Measurements from ENCODE around the gene TTYH2. TPM values are rescaled to one million over a fixed set of nuclear protein-coding genes. Genes with fewer than 3 reads are reported as not detected.

Gene TTYH2
- total RNA-seq, 2 experiments from 2014 or later, result 4.7 to 6.3 TPM

- DNase-seq (no peak), ATAC-seq (no peak)
- no peak overlapping the region for H3K27ac Mint-ChIP-seq
- H3K4me1 Mint-ChIP-seq (ENCODE audit: low read depth), result no peaks in the 10 kb centered on the region
- POLR2A ChIA-PET, result no interaction called here
- H3K4me3 Mint-ChIP-seq, result no peak overlapping the region
- H3K36me3 Mint-ChIP-seq (ENCODE audit: low read depth), result no peaks in the 10 kb centered on the region
- H3K9me3 Mint-ChIP-seq (ENCODE audit: insufficient read depth), result no peaks in the 10 kb centered on the region
- CTCF ChIA-PET, result no interaction called here
- H3K27me3 Mint-ChIP-seq (ENCODE audit: low read depth), result no peaks in the 10 kb centered on the region
These were observed 30.8 kb downstream of the TTYH2 start for GRCh38 chr17:74244128-74244527.

- H3K9me3 Mint-ChIP-seq (ENCODE audit: insufficient read depth), result no peaks in the 10 kb centered on the region
- no peak overlapping the region for H3K4me3 Mint-ChIP-seq
- no peak for DNase-seq
- H3K4me1 Mint-ChIP-seq (ENCODE audit: low read depth), result no peaks in the 10 kb centered on the region
- no peak for ATAC-seq
- no peaks in the 10 kb centered on the region for H3K36me3 Mint-ChIP-seq (ENCODE audit: low read depth)
- no peaks in the 10 kb centered on the region for H3K27me3 Mint-ChIP-seq (ENCODE audit: low read depth)
- ChIA-PET POLR2A (no interaction called here), CTCF (no interaction called here)
- no peak overlapping the region for H3K27ac Mint-ChIP-seq
These were observed 31.2 kb downstream of the TTYH2 start for GRCh38 chr17:74244548-74244947.

GRCh38 chr17:74245145-74245831 is 31.9 kb downstream of the TTYH2 start:
- no peaks in the 10 kb centered on the region for H3K27me3 Mint-ChIP-seq (ENCODE audit: low read depth)
- H3K36me3 Mint-ChIP-seq (ENCODE audit: low read depth), result no peaks in the 10 kb centered on the region
- CTCF ChIA-PET, result no interaction called here
- ATAC-seq (no peak), DNase-seq (no peak)
- POLR2A ChIA-PET, result no interaction called here
- H3K27ac Mint-ChIP-seq, result no peak overlapping the region
- H3K4me3 Mint-ChIP-seq, result no peak overlapping the region
- no peaks in the 10 kb centered on the region for H3K4me1 Mint-ChIP-seq (ENCODE audit: low read depth)
- no peaks in the 10 kb centered on the region for H3K9me3 Mint-ChIP-seq (ENCODE audit: insufficient read depth)

- ChIA-PET CTCF (no interaction called here), POLR2A (no interaction called here)
- Mint-ChIP-seq H3K4me1 (ENCODE audit: low read depth) (no peaks in the 10 kb centered on the region), H3K36me3 (ENCODE audit: low read depth) (no peaks in the 10 kb centered on the region), H3K9me3 (ENCODE audit: insufficient read depth) (no peaks in the 10 kb centered on the region), H3K27ac (no peak overlapping the region), H3K27me3 (ENCODE audit: low read depth) (no peaks in the 10 kb centered on the region), H3K4me3 (no peak overlapping the region)
- ATAC-seq, result no peak
- DNase-seq, result no peak
These were observed 32.5 kb downstream of the TTYH2 start for GRCh38 chr17:74245871-74246270.

DNA sequence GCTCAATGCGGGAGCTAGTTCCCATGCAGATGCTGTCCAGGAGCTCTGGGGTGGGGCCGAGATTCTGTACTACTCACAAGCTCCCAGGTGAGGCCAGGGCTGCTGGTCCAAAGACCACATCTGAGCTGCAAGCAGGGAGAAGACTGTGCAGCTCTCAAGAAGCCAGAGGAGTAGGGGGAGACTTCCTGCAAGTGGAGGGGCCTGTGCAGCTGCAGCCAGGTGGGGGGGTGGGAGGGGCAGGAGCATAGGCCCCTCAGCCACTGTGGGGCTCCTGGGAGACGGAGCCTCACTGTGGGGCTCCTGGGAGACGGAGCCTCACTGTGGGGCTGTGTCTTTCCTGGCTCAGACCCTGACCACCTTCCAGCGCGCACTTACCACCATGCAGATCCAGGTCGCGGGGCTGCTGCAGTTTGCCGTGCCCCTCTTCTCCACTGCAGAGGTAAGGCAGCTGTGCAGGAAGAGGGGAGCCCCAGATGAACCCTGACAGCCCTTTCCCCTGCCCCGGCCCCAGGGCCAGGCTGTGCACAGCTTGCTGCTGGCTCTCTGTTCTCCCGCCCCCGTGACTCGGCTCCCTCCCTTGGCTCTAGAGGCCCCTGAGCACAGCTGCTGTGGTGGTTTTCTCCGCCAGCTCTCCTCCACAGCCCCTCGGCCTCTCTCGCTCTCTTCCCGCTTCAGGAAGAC is 36.4 kb downstream of the TTYH2 start:
- Mint-ChIP-seq H3K36me3 (ENCODE audit: low read depth) (no peaks in the 10 kb centered on the region), H3K27ac (no peak overlapping the region), H3K4me1 (ENCODE audit: low read depth) (no peaks in the 10 kb centered on the region), H3K9me3 (ENCODE audit: insufficient read depth) (no peaks in the 10 kb centered on the region), H3K4me3 (no peak overlapping the region), H3K27me3 (ENCODE audit: low read depth) (no peaks in the 10 kb centered on the region)
- POLR2A ChIA-PET, result no interaction called here
- ATAC-seq, result peak; percentile 24
- DNase-seq, result no peak
- CTCF ChIA-PET, result interaction anchor here (1.0 to 1.4 kb wide), 4 partner anchors 24 to 41 kb away, joined by 3 read pairs; partner anchors contain the start of gene DNAI2

DNA sequence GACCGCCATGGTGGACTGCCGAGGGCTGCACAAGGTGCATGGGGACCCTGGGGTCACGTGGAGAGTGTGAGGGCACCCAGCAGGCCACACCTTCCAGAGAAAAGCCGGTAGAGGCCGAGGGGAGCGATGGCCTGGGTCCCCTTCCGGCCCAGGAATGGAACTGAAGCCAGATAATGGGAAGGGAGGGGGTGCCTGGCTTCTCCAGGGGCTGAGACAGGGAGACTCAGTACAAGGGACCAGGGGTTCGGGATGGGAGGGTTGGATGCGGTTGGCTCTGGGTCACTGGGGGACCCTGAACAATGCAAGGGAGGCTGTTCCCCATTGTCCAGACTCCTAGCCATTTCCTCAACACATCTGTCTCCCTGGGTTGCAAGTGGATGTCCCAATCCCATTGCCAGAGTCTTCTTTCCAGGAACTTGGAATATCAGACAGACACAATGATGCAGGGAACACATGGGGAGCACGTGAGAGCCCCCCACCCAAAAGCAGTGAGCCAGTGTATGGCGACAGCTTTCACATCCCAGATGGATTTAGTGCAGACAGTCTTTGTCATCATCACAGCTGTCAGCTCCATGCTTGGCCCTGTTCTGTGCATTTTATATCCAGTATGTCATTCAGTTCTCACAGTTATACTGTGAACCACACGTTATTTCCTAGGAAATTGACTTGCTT is 37.1 kb downstream of the TTYH2 start:
- Mint-ChIP-seq H3K9me3 (ENCODE audit: insufficient read depth) (no peaks in the 10 kb centered on the region), H3K27me3 (ENCODE audit: low read depth) (no peaks in the 10 kb centered on the region), H3K4me1 (ENCODE audit: low read depth) (no peaks in the 10 kb centered on the region), H3K27ac (no peak overlapping the region), H3K4me3 (no peak overlapping the region), H3K36me3 (ENCODE audit: low read depth) (no peaks in the 10 kb centered on the region)
- no peak for DNase-seq
- POLR2A ChIA-PET, result no interaction called here
- CTCF ChIA-PET, result interaction anchor here (1.0 to 1.4 kb wide), 3 partner anchors 24 to 42 kb away, joined by 3 read pairs; partner anchors contain the start of gene DNAI2
- no peak for ATAC-seq

GRCh38 chr17:74251051-74251450 is 37.7 kb downstream of the TTYH2 start:
- Mint-ChIP-seq H3K36me3 (ENCODE audit: low read depth) (no peaks in the 10 kb centered on the region), H3K27me3 (ENCODE audit: low read depth) (no peaks in the 10 kb centered on the region), H3K9me3 (ENCODE audit: insufficient read depth) (no peaks in the 10 kb centered on the region), H3K27ac (no peak overlapping the region), H3K4me1 (ENCODE audit: low read depth) (no peaks in the 10 kb centered on the region), H3K4me3 (no peak overlapping the region)
- ChIA-PET CTCF (interaction anchor here (1.4 kb wide), 1 partner anchor 40 kb away, joined by 3 read pairs; no protein-coding TSS in a partner anchor), POLR2A (no interaction called here)
- ATAC-seq, result no peak
- DNase-seq, result no peak

DNA sequence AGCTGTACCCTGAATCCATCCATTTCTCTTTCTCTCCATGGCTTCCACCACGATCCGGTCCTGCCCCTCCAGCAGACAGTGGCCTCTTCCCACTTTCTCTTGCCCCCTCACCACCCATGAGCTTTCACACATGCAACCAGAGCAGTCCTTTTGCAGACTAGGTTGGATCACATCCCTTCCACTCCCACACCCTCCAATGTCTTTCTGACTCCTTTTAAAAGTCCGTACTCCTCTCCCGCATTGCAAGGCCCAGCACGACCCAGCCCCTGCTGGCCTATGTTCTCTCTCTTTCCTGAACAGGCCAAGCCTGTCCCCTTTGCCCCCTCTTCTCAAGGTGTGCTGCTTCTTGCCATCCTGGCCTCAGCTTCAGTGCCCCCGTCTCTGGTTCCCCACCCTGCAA is 38.2 kb downstream of the TTYH2 start:
- DNase-seq (no peak), ATAC-seq (no peak)
- H3K4me3 Mint-ChIP-seq, result no peak overlapping the region
- H3K27ac Mint-ChIP-seq, result no peak overlapping the region
- ChIA-PET CTCF (no interaction called here), POLR2A (no interaction called here)
- no peaks in the 10 kb centered on the region for H3K9me3 Mint-ChIP-seq (ENCODE audit: insufficient read depth)
- no peaks in the 10 kb centered on the region for H3K27me3 Mint-ChIP-seq (ENCODE audit: low read depth)
- no peaks in the 10 kb centered on the region for H3K36me3 Mint-ChIP-seq (ENCODE audit: low read depth)
- H3K4me1 Mint-ChIP-seq (ENCODE audit: low read depth), result no peaks in the 10 kb centered on the region

GRCh38 chr17:74252211-74252610 is 38.8 kb downstream of the TTYH2 start:
- DNase-seq (no peak), ATAC-seq (no peak)
- CTCF ChIA-PET, result no interaction called here
- Mint-ChIP-seq H3K4me3 (no peak overlapping the region), H3K4me1 (ENCODE audit: low read depth) (no peaks in the 10 kb centered on the region), H3K36me3 (ENCODE audit: low read depth) (no peaks in the 10 kb centered on the region), H3K27ac (no peak overlapping the region), H3K9me3 (ENCODE audit: insufficient read depth) (no peaks in the 10 kb centered on the region), H3K27me3 (ENCODE audit: low read depth) (no peaks in the 10 kb centered on the region)
- POLR2A ChIA-PET, result no interaction called here

DNA sequence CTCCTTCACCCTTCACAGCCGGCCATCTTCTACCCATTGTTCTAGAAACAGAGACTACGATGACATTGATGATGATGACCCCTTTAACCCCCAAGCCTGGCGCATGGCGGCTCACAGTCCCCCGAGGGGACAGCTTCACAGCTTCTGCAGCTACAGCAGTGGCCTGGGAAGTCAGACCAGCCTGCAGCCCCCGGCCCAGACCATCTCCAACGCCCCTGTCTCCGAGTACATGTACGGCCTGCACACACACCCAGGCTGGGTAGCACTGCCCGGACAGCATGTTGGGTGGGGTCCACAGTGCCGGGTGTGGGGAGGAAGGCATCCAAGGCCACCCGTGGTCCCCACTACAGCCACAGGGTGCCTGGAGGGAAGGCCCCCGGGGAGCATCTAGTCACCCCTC is 39.7 kb downstream of the TTYH2 start:
- no peak overlapping the region for H3K4me3 Mint-ChIP-seq
- ATAC-seq (no peak), DNase-seq (no peak)
- ChIA-PET POLR2A (no interaction called here), CTCF (no interaction called here)
- no peaks in the 10 kb centered on the region for H3K4me1 Mint-ChIP-seq (ENCODE audit: low read depth)
- no peaks in the 10 kb centered on the region for H3K27me3 Mint-ChIP-seq (ENCODE audit: low read depth)
- no peaks in the 10 kb centered on the region for H3K36me3 Mint-ChIP-seq (ENCODE audit: low read depth)
- no peaks in the 10 kb centered on the region for H3K9me3 Mint-ChIP-seq (ENCODE audit: insufficient read depth)
- H3K27ac Mint-ChIP-seq, result no peak overlapping the region

GRCh38 chr17:74257311-74257710 is 43.9 kb downstream of the TTYH2 start:
- DNase-seq (no peak), ATAC-seq (no peak)
- POLR2A ChIA-PET, result no interaction called here
- H3K27me3 Mint-ChIP-seq (ENCODE audit: low read depth), result no peaks in the 10 kb centered on the region
- no peak overlapping the region for H3K27ac Mint-ChIP-seq
- H3K9me3 Mint-ChIP-seq (ENCODE audit: insufficient read depth), result no peaks in the 10 kb centered on the region
- H3K36me3 Mint-ChIP-seq (ENCODE audit: low read depth), result no peaks in the 10 kb centered on the region
- CTCF ChIA-PET, result interaction anchor here (2.1 kb wide), 1 partner anchor 58 kb away, joined by 6 read pairs; no protein-coding TSS in a partner anchor
- H3K4me1 Mint-ChIP-seq (ENCODE audit: low read depth), result no peaks in the 10 kb centered on the region
- no peak overlapping the region for H3K4me3 Mint-ChIP-seq

- ATAC-seq (no peak), DNase-seq (no peak)
- no peak overlapping the region for H3K4me3 Mint-ChIP-seq
- ChIA-PET CTCF (no interaction called here), POLR2A (no interaction called here)
- H3K9me3 Mint-ChIP-seq (ENCODE audit: insufficient read depth), result no peaks in the 10 kb centered on the region
- no peaks in the 10 kb centered on the region for H3K4me1 Mint-ChIP-seq (ENCODE audit: low read depth)
- H3K27ac Mint-ChIP-seq, result no peak overlapping the region
- no peaks in the 10 kb centered on the region for H3K36me3 Mint-ChIP-seq (ENCODE audit: low read depth)
- H3K27me3 Mint-ChIP-seq (ENCODE audit: low read depth), result no peaks in the 10 kb centered on the region
These were observed 46.5 kb downstream of the TTYH2 start for GRCh38 chr17:74259667-74260524.
